A549 (cell line): ENCODE results near the gene ASB18.

Experiments used
- HDAC2 ChIP-seq: fragments of 200-600 bp; sonication (generic); IDR thresholded peaks from 2 replicates; pipeline ENCODE4 v1.6.1; 2016
- MAX ChIP-seq: IDR thresholded peaks from 2 replicates; pipeline ENCODE4 v1.6.1; 2012
- POLR2A ChIP-seq: IDR thresholded peaks from 2 replicates; pipeline ENCODE4 v1.6.1; 2012; ENCODE audit warnings: mild to moderate bottlenecking, low read length
- TF ChIP-seq, protein P1 (sequence below): fragments of 200-600 bp; sonication (generic); IDR thresholded peaks from 2 replicates; pipeline ENCODE4 v1.6.1; 2016; ENCODE audit warnings: antibody characterized with exemption, mild to moderate bottlenecking, moderate library complexity
- TF ChIP-seq, protein P2 (sequence below): fragments of >200 bp; sonication (Bioruptor Twin); formaldehyde crosslinking; IDR thresholded peaks from 3 replicates; pipeline ENCODE4 v1.5.1; 2016

DNA sequence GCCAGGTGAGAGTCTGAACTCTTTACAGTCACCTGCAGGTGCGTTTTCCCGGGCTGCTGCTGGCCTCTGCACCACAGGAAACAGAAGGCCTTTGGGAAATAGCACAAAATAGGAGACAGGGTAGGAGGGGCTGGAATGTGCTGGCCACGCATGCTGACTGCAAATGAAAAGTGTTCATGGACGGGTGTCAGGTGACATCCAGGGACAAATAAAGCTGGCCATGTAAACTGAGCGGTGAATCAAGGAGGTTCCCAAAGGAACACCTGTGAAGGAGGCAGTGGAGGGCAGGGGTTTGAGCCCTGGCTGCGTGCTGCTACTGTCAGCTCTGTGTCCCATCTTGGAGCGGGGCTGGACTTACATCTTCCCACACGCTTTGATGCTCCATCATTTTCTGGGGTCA is 53.7 kb downstream of the ASB18 start:
- TF ChIP-seq POLR2A, result no peak
- TF ChIP-seq HDAC2, result no peak
- TF ChIP-seq, protein P1, sequence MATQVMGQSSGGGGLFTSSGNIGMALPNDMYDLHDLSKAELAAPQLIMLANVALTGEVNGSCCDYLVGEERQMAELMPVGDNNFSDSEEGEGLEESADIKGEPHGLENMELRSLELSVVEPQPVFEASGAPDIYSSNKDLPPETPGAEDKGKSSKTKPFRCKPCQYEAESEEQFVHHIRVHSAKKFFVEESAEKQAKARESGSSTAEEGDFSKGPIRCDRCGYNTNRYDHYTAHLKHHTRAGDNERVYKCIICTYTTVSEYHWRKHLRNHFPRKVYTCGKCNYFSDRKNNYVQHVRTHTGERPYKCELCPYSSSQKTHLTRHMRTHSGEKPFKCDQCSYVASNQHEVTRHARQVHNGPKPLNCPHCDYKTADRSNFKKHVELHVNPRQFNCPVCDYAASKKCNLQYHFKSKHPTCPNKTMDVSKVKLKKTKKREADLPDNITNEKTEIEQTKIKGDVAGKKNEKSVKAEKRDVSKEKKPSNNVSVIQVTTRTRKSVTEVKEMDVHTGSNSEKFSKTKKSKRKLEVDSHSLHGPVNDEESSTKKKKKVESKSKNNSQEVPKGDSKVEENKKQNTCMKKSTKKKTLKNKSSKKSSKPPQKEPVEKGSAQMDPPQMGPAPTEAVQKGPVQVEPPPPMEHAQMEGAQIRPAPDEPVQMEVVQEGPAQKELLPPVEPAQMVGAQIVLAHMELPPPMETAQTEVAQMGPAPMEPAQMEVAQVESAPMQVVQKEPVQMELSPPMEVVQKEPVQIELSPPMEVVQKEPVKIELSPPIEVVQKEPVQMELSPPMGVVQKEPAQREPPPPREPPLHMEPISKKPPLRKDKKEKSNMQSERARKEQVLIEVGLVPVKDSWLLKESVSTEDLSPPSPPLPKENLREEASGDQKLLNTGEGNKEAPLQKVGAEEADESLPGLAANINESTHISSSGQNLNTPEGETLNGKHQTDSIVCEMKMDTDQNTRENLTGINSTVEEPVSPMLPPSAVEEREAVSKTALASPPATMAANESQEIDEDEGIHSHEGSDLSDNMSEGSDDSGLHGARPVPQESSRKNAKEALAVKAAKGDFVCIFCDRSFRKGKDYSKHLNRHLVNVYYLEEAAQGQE, result no peak
- TF ChIP-seq, protein P2, sequence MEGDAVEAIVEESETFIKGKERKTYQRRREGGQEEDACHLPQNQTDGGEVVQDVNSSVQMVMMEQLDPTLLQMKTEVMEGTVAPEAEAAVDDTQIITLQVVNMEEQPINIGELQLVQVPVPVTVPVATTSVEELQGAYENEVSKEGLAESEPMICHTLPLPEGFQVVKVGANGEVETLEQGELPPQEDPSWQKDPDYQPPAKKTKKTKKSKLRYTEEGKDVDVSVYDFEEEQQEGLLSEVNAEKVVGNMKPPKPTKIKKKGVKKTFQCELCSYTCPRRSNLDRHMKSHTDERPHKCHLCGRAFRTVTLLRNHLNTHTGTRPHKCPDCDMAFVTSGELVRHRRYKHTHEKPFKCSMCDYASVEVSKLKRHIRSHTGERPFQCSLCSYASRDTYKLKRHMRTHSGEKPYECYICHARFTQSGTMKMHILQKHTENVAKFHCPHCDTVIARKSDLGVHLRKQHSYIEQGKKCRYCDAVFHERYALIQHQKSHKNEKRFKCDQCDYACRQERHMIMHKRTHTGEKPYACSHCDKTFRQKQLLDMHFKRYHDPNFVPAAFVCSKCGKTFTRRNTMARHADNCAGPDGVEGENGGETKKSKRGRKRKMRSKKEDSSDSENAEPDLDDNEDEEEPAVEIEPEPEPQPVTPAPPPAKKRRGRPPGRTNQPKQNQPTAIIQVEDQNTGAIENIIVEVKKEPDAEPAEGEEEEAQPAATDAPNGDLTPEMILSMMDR, result no peak
- TF ChIP-seq MAX, result no peak
